ENCODE measurements around the gene COL13A1. TPM values are rescaled to one million over a fixed set of nuclear protein-coding genes. Genes with fewer than 3 reads are reported as not detected.

COL13A1 gene
- total and polyA plus RNA-seq, 2 experiments from 2014 or later: 5.2 to 8.6 TPM

DNA sequence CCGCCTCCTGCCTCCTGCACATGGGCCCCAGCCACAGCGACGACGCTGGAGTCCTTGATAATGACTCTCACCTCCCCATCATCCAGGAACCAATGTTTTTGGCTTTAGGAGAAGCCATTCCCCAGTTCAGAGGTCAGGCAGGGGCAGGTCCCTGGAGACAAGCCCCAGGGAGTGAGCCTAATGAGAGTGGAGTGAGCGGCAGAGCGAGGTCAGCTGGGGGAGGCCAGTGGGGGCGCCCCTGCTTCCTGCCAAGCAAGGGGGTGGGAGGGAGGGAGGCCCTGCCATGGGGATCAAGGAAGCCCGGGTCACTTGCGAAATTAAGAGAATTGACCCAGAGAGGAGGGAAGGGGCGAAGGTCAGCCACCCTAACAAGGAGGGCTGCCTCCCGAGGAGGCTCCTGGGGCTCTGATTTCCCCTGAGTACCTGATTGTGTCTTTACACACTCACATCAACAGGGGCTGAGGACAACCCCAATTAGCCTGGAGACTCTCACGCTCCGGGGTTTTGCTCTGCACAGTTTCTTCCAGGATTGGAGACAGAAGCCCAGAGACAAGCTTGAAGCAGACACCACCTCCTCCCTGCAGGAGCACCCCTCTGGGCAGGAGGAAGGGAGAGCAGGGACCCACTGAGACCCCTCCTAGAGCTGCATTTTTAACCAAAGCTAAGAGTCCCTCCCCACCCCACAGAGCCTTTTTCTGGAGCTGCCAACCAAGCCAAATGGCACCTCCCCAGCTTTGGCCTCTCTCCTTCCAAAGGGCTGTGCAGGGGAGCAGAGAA lies 112.1 kb downstream of the COL13A1 start:
- Histone ChIP-seq H3K27me3 (ENCODE audit: insufficient read depth) (no peaks in the 10 kb centered on the region), H3K4me3 (no peak overlapping the region), H2AFZ (no peak overlapping the region), H3K4me2 (no peak overlapping the region), H3K4me1 (ENCODE audit: insufficient read depth) (no peaks in the 10 kb centered on the region; the same call in 1 of the 2 replicates), H4K20me1 (replicated peaks; ENCODE audit: insufficient read depth) (no peaks in the 10 kb centered on the region), H3K36me3 (ENCODE audit: insufficient read depth) (no peaks in the 10 kb centered on the region), H3K27ac (ENCODE audit: low read depth) (no peak overlapping the region), H3K9me2 (ENCODE audit: insufficient read depth) (peaks cover 5% of the 10 kb centered on the region; the same call in 1 of the 2 replicates), H3F3A (replicated peaks; ENCODE audit: low read depth) (no peaks in the 10 kb centered on the region), H3K79me2 (replicated peaks; ENCODE audit: insufficient read depth) (no peaks in the 10 kb centered on the region)
- peaks cover 34% of the 10 kb centered on the region for H3K4me1 Mint-ChIP-seq
- no peak overlapping the region for H3K4me3 Mint-ChIP-seq
- TF ChIP-seq CTCF (conservative IDR thresholded peaks at IDR 0.05; ENCODE audit: low read depth in 2 of 2) (no peak), EZH2phosphoT487 (IDR thresholded peaks at IDR 0.05; ENCODE audit: unreplicated experiment) (no peak), ZNF331 (CRISPR knock-in tag; IDR thresholded peaks at IDR 0.05; ENCODE audit: low read depth) (no peak), NANOG (IDR thresholded peaks at IDR 0.05; ENCODE audit: borderline replicate concordance) (no peak), STAT1 (IDR thresholded peaks at IDR 0.05; ENCODE audit: unreplicated experiment) (no peak), POLR2AphosphoS5 (IDR thresholded peaks at IDR 0.05; ENCODE audit: low read depth) (no peak), CREB1 (CRISPR knock-in tag; IDR thresholded peaks at IDR 0.05; ENCODE audit: low read depth) (no peak), ZNF114 (CRISPR knock-in tag; IDR thresholded peaks at IDR 0.05) (no peak)
- TF ChIP-seq, protein P1, sequence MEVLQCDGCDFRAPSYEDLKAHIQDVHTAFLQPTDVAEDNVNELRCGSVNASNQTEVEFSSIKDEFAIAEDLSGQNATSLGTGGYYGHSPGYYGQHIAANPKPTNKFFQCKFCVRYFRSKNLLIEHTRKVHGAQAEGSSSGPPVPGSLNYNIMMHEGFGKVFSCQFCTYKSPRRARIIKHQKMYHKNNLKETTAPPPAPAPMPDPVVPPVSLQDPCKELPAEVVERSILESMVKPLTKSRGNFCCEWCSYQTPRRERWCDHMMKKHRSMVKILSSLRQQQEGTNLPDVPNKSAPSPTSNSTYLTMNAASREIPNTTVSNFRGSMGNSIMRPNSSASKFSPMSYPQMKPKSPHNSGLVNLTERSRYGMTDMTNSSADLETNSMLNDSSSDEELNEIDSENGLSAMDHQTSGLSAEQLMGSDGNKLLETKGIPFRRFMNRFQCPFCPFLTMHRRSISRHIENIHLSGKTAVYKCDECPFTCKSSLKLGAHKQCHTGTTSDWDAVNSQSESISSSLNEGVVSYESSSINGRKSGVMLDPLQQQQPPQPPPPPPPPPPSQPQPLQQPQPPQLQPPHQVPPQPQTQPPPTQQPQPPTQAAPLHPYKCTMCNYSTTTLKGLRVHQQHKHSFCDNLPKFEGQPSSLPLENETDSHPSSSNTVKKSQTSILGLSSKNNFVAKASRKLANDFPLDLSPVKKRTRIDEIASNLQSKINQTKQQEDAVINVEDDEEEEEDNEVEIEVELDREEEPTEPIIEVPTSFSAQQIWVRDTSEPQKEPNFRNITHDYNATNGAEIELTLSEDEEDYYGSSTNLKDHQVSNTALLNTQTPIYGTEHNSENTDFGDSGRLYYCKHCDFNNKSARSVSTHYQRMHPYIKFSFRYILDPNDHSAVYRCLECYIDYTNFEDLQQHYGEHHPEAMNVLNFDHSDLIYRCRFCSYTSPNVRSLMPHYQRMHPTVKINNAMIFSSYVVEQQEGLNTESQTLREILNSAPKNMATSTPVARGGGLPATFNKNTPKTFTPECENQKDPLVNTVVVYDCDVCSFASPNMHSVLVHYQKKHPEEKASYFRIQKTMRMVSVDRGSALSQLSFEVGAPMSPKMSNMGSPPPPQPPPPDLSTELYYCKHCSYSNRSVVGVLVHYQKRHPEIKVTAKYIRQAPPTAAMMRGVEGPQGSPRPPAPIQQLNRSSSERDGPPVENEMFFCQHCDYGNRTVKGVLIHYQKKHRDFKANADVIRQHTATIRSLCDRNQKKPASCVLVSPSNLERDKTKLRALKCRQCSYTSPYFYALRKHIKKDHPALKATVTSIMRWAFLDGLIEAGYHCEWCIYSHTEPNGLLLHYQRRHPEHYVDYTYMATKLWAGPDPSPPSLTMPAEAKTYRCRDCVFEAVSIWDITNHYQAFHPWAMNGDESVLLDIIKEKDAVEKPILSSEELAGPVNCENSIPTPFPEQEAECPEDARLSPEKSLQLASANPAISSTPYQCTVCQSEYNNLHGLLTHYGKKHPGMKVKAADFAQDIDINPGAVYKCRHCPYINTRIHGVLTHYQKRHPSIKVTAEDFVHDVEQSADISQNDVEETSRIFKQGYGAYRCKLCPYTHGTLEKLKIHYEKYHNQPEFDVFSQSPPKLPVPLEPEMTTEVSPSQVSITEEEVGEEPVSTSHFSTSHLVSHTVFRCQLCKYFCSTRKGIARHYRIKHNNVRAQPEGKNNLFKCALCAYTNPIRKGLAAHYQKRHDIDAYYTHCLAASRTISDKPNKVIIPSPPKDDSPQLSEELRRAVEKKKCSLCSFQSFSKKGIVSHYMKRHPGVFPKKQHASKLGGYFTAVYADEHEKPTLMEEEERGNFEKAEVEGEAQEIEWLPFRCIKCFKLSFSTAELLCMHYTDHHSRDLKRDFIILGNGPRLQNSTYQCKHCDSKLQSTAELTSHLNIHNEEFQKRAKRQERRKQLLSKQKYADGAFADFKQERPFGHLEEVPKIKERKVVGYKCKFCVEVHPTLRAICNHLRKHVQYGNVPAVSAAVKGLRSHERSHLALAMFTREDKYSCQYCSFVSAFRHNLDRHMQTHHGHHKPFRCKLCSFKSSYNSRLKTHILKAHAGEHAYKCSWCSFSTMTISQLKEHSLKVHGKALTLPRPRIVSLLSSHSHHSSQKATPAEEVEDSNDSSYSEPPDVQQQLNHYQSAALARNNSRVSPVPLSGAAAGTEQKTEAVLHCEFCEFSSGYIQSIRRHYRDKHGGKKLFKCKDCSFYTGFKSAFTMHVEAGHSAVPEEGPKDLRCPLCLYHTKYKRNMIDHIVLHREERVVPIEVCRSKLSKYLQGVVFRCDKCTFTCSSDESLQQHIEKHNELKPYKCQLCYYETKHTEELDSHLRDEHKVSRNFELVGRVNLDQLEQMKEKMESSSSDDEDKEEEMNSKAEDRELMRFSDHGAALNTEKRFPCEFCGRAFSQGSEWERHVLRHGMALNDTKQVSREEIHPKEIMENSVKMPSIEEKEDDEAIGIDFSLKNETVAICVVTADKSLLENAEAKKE (CRISPR knock-in tag; IDR thresholded peaks at IDR 0.05): no peak
- DNase-seq (ENCODE audit: low spot score) (no peak), ATAC-seq (no peak)
- peaks cover 17% of the 10 kb centered on the region for H3K27me3 Mint-ChIP-seq (ENCODE audit: insufficient read depth, low read depth, poor library complexity)
- no peaks in the 10 kb centered on the region for H3K36me3 Mint-ChIP-seq (ENCODE audit: low read depth)
- H3K27ac Mint-ChIP-seq: no peak overlapping the region
- no peaks in the 10 kb centered on the region for H3K9me3 Mint-ChIP-seq
